Posterior cingulate gyrus (tissue), 11 donors: ENCODE data around the gene CAMTA1.

Experiments
- DNase-seq, 10 donors: peaks; one replicate each; pipeline versions ENCODE4 v3.0.0 to v3.0.0-alpha.2; 2020 to 2021; ENCODE audit warnings: mixed read lengths in 3 of 10
- intact Hi-C: fragments of 100-400 bp; cut with DNase I; formaldehyde crosslinking; loops from one replicate; pipeline ENCODE4 v1.15.1; 2023

Gene CAMTA1

DNA sequence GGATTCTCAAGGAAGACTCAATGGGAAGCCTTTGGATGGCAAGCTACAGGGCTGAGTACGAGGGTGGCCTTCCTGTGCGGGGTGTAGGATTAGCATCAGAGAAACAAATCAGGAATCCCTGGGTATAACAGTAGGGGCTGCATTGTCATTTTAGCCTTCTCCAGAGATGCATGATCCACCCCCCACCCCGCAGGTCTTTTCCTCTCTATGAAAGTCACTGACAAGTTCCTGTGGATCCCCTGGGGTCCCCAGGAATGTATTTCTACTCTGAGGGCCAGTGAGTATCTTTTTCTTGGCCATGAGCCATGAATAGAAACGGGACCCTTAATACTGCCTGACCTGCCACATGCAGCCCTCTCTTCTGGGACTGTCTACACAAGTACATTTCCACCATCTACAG is 512.9 kb downstream of the CAMTA1 start:
- intact Hi-C loops = no loop called here
- DNase-seq = no peak

GRCh38 chr1:7298749-7299151 is 513.5 kb downstream of the CAMTA1 start:
- no peak for DNase-seq
- intact Hi-C loops = no loop called here

GRCh38 chr1:7299329-7299799 is 514.1 kb downstream of the CAMTA1 start:
- intact Hi-C loops = no loop called here
- DNase-seq = peak; percentile 18 to 94 (median 60)

DNA sequence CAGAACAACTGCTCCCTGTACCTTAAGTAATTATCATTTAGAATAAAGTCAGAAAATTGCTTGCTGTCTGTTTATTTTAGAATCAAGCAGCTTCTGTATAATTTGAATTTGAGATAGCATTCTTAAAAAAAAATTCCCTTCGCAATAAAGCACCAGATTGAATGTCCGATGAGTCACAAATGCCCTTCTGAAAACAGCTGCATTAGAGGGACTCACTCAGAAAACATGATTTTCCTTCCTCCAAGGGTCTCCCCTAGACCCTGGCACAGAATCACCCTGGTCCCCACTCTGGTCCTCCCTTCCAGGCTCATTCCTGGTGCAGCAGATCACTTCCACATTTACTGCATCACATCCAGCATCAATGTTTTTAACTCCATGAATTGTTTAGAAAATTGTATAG is 514.7 kb downstream of the CAMTA1 start:
- intact Hi-C loops = no loop called here
- DNase-seq = no peak

GRCh38 chr1:7300893-7301663 is 515.8 kb downstream of the CAMTA1 start:
- DNase-seq = no peak
- intact Hi-C loops = no loop called here

DNA sequence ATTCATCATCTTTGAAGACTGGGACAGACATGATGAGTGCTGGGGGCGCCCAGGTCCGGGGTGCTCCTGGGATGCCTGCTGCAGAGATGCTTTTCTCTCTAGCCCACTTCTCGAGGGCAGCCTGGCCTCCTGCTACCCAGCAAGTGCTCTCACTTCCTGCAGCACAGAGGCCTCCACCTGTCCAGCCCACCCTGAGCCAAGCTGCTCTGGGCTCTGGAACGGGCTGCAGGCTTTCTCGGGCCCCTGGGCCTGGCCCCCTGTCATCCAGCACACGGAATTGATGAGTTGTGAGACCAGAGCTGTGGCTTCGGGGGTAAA is 516.4 kb downstream of the CAMTA1 start:
- peak in 1 of 10 donors; percentile 74 for DNase-seq
- intact Hi-C loops = no loop called here

GRCh38 chr1:7302126-7302525 is 516.9 kb downstream of the CAMTA1 start:
- DNase-seq = no peak

GRCh38 chr1:7302873-7303272 is 517.6 kb downstream of the CAMTA1 start:
- intact Hi-C loops = no loop called here
- no peak for DNase-seq

More at GRCh38 chr1:7302126-7302525, 516.9 kb downstream of the CAMTA1 start:
- intact Hi-C loops = no loop called here

GRCh38 chr1:7303554-7304317 is 518.5 kb downstream of the CAMTA1 start:
- intact Hi-C loops = no loop called here
- DNase-seq = no peak

- DNase-seq = no peak
- intact Hi-C loops = no loop called here
Observed at GRCh38 chr1:7313081-7313546, 527.9 kb downstream of the CAMTA1 start.

DNA sequence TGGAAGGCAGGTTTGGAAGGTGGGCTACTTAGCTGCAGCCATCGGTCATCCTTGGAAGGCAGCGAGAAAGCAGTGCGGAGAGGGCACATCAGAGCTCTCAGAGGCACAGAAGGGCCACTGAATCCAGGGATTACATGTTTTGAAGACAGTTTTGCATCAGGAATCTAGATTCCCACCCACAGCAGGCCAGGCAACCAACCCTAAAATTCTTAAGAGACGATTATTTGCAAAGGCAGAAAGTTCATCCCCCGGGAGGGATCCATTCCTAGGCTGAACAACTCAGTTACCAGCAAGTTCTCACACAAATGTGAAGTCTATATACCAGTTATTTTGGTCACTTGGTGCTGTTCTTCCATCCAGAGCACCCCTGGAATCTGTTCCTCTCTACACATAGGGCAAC is 528.6 kb downstream of the CAMTA1 start:
- no peak for DNase-seq
- intact Hi-C loops = no loop called here

GRCh38 chr1:7315316-7315715 is 530.1 kb downstream of the CAMTA1 start:
- intact Hi-C loops = no loop called here
- no peak for DNase-seq

- no peak for DNase-seq
- intact Hi-C loops = no loop called here
Observed at GRCh38 chr1:7315946-7316345, 530.7 kb downstream of the CAMTA1 start.

DNA sequence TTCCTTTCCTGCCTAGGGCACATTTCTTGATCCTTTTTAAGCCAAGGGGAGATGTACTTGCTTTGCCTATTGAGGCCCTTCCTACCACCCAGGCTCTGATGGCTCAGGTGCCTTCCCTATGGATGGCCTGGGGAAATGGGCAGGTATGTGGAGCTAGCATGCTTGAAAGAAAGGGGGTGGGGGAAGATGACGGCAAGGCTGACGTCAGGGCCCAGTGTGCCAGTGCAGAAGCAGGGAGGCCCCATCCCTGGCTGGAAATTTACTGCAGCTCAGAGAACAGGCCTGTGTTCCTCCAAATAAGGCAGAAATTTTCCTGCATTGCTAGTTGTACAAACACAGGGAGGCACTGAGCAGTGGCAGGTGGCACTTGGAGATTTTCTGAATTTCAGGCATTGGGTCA is 532.6 kb downstream of the CAMTA1 start:
- DNase-seq = peak in 1 of 10 donors; percentile 30
- intact Hi-C loops = no loop called here

GRCh38 chr1:7319196-7319595 is 533.9 kb downstream of the CAMTA1 start:
- DNase-seq = no peak
- intact Hi-C loops = no loop called here

DNA sequence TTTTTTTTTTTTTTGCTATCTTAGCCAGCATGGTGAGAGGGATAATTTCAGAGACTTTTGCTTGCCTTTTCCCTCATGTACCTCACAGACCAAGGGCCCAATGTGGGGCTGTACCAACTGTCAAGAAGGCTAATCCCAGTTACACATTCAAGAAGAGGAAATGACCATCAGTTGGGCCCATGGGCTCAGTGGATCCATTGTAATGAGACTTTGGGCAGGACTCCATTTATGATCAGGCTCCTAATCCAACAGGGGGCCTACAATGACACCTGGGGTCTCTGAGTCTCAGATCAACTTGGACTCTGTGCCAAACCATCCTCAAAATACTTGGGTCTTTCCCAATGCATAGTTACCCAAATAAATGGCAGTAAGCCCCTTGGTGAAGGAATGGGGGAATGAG is 535.4 kb downstream of the CAMTA1 start:
- no peak for DNase-seq
- intact Hi-C loops = no loop called here

- intact Hi-C loops = no loop called here
- DNase-seq = no peak
Observed at GRCh38 chr1:7322283-7322785, 537.1 kb downstream of the CAMTA1 start.

GRCh38 chr1:7322912-7323311 is 537.7 kb downstream of the CAMTA1 start:
- intact Hi-C loops = no loop called here
- no peak for DNase-seq

- intact Hi-C loops = no loop called here
Observed at GRCh38 chr1:7325254-7325653, 540.0 kb downstream of the CAMTA1 start.

DNA sequence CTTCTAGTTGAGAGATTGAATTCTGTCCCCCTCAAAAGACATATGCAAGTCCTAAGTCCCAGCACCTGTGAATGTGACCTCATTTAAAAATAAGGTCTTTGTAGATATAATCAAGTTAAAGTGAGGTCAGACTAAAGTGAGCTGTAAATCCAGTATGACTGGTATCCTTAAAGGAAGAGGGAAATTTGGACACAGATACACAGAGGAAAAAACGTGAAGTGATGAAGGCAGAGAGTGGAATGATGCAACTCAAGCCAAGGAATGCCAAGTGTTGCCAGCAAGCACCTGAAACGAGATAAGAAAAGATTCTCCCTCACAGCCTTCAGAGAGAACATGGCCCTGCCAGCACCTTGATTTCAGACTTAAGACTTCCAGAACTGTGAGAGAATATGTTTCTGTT is 541.1 kb downstream of the CAMTA1 start:
- DNase-seq = no peak
- intact Hi-C loops = no loop called here

More at GRCh38 chr1:7325254-7325653, 540.0 kb downstream of the CAMTA1 start:
- no peak for DNase-seq

- intact Hi-C loops = no loop called here
- no peak for DNase-seq
Observed at GRCh38 chr1:7327849-7328248, 542.6 kb downstream of the CAMTA1 start.
